ENCODE measurements around the gene H2BK1.

Gene H2BK1

DNA sequence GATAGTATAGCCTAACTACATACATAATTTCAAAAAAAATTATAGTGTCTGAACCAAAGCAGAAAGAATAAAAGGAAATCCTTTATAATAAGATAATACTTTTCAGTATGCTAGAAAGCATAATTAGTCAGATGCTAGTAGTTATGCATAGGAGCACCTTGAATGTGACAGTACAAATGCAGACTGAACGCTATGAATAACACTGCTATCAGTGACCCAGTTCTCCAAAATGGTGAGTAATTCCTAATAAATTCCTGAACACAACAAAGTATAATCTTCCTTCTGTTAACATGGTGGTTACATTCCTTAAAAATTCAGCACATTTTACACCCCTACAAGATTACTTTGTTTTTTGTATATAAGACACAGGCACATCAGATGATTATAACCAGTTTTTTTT is 20.8 kb upstream of the H2BK1 start:
- TF ChIP-seq, protein P1, sequence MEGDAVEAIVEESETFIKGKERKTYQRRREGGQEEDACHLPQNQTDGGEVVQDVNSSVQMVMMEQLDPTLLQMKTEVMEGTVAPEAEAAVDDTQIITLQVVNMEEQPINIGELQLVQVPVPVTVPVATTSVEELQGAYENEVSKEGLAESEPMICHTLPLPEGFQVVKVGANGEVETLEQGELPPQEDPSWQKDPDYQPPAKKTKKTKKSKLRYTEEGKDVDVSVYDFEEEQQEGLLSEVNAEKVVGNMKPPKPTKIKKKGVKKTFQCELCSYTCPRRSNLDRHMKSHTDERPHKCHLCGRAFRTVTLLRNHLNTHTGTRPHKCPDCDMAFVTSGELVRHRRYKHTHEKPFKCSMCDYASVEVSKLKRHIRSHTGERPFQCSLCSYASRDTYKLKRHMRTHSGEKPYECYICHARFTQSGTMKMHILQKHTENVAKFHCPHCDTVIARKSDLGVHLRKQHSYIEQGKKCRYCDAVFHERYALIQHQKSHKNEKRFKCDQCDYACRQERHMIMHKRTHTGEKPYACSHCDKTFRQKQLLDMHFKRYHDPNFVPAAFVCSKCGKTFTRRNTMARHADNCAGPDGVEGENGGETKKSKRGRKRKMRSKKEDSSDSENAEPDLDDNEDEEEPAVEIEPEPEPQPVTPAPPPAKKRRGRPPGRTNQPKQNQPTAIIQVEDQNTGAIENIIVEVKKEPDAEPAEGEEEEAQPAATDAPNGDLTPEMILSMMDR (conservative IDR thresholded peaks at IDR 0.05; ENCODE audit: low read depth, low read length): no peak
- H3K4me3 ChIP-seq (ENCODE audit: low read depth, low read length): no peak overlapping the region

DNA sequence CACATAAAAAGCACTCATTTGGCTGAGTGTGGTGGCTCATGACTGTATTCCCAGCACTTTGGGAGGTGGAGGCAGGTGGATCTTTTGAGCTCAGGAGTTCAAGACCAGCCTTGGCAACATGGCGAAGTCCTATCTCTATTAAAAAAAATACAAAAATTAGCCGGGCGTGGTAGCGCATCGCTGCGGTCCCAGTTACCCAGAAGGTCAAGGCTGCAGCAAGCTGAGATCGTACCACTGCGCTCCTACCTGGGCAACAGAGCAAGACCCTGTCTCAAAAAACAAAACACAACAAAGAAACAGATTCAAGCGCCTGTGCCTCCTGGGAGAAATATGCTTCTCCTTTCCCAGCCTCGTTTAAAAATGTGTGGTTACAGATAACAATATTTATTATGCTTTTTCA is 19.0 kb upstream of the H2BK1 start:
- no peak for DNase-seq (ENCODE audit: low read depth)
- no peak overlapping the region for H3K4me3 ChIP-seq (ENCODE audit: low read depth, low read length)
- TF ChIP-seq, protein P1 (conservative IDR thresholded peaks at IDR 0.05; ENCODE audit: low read depth, low read length): no peak

More for the DNA sequence above, 20.8 kb upstream of the H2BK1 start:
- DNase-seq (ENCODE audit: low read depth): no peak

DNA sequence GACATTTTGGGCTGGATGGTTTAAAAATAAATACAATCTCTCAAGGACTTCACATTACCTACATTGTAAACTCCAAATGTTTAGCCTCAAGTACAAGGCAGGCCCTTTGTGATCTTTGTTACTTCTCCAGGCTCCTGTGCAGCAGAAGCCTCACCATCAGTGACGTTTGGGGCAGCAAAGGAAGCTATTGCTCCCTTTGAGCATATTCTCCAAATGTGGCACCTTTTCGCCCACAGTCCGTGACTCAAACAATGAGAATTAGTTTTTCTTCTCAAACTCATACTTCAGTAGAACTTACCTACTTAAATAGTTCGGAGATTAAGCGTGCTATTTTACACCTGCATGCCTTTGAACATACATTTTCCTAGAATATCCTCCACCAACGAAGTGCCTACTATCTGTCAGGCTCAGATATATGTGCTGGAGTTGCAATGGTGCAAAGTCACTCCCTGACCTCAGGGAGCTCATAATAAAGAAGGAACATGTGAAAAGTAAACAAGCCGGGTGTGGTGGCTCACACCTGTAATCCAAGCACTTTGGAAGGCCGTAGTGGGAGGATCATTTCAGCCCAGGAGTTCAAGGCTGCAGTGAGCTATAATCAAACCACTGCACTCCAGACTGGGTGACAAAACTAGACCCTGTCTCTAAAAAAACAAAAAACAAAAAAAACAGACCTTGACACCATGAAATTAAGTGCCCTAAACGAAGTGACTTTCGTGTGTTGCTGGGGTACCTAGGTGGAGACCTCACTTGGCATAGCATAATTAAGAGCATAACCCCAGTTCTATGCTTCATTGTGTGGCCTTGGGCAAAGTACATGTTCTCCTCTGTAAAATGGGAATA is 18.0 kb upstream of the H2BK1 start:
- TF ChIP-seq, protein P1 (conservative IDR thresholded peaks at IDR 0.05; ENCODE audit: low read depth, low read length): no peak
- no peak for DNase-seq (ENCODE audit: low read depth)
- H3K4me3 ChIP-seq (ENCODE audit: low read depth, low read length): peak overlapping the region; percentile 76

DNA sequence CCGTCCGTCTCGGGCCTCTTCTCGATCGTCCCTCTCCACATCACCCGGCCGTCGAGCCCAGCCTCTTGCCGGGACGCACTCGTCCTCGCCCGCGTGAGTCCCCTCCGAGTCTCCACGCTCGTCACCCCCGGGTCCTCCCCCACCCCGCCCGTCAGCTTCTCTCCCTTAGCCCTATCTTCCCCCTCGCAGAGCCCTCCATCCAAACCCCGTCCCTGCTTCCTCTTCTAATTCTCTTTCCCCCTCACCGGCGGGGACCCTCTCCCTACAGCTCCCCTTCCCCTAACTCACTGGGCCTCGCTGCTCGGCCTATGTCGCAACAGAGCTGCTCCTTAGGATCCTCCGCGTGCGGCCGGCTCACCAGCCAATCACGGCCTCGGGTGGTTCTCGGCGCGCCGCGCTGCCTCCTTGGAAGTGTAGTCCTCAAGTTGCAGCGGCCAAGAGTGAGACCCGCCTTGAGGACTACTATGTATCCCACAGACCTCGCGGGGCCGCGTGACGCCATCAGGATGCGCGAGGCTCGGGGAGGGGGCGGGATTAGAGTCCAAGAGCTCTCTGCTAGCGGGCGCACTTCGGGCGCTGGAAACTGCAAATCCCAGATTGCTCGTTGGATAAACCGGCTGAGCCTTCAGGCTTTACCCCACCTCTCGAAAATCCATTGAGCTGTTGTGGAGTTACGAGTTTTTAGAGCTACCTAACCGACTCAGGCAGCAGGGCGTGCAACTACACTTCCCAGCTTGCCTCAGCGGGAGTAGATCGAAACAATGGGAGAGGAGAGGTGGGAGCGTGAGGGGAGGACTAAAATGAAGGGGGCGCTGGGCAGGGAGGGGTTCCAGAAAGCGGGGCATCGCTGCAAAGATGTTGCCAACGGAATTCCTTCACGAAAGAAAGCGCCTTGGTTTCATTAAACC is 16.8 kb upstream of the H2BK1 start, which contains the start of gene ABCF2:
ABCF2 (minus strand) TSS at position 331 of the 908 bp plus-strand sequence. CDS start 747 bp downstream, outside the sequence.
- DNase-seq (ENCODE audit: low read depth): peak; percentile 99
- TF ChIP-seq, protein P1 (conservative IDR thresholded peaks at IDR 0.05; ENCODE audit: low read depth, low read length): peak; percentile 1
- H3K4me3 ChIP-seq (ENCODE audit: low read depth, low read length): peak within 1 kb of the TSS; percentile 90

DNA sequence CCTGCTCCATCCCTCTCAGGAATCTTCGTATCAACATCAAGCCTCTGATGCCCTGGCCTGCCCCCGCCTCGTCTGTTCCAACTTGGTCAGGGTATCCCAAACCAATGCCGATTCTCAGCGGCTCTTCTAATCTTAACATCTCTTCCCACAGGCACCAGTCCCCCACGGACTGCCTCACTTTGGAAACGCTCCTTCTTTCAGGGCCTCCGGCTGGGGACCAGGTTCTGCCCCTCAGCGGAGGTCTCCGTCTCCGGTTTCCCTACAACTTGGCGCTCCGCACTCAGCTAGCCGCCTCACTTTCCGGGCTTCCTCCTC is 16.2 kb upstream of the H2BK1 start:
- DNase-seq (ENCODE audit: low read depth): no peak
- TF ChIP-seq, protein P1 (conservative IDR thresholded peaks at IDR 0.05; ENCODE audit: low read depth, low read length): no peak
- peak overlapping the region; percentile 90 for H3K4me3 ChIP-seq (ENCODE audit: low read depth, low read length)

DNA sequence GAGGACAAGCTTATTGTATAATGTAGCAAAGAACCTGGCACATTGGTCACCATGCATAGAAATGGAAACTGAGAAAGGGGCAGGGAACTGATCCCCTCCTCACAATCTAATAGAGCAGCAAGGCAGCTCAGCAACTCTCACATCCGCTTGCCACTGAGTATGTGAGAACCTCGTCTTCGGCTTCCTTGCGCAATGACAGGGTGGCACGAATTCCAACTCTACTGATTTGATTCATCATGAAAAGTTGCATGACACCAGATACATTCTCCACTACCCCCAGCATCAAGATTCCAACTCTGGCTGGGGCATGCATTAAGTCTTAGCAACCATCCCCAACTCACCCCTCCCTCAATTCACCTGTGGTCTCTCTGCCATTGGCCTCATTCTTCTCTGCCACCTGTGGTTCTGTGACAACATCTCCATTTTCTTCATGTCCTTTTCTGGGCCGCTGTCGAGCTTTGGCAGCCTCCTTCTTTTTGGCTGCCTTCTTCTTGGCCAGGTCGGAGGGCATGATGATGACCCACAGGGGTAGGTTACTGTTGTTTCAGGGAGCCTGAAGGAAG is 15.7 kb upstream of the H2BK1 start:
- H3K4me3 ChIP-seq (ENCODE audit: low read depth, low read length): peak overlapping the region; percentile 90
- TF ChIP-seq, protein P1 (conservative IDR thresholded peaks at IDR 0.05; ENCODE audit: low read depth, low read length): no peak
- DNase-seq (ENCODE audit: low read depth): no peak
